BLaER1 treated with 17β-estradiol and CSF1 and Interleukin-3, amounts not matched to agents 10 nM and 100 nM (cell line): Measurements from ENCODE around the gene ARPC2.

Experiments used
- H3K27ac ChIP-seq, 11 experiments: shearing (Covaris generic); formaldehyde crosslinking; 2 replicates each; pipeline ENCODE4 v1.8.1; 2022
- H3K27me3 ChIP-seq, 11 experiments: shearing (Covaris generic); formaldehyde crosslinking; 2 replicates each; pipeline ENCODE4 v1.8.1; 2022
- H3K36me3 ChIP-seq, 11 experiments: shearing (Covaris generic); formaldehyde crosslinking; 2 replicates each; pipeline ENCODE4 v1.8.1; 2022
- H3K4me1 ChIP-seq, 10 experiments: shearing (Covaris generic); formaldehyde crosslinking; 2 replicates each; pipeline ENCODE4 v1.8.1; 2022
- H3K4me2 ChIP-seq, 11 experiments: shearing (Covaris generic); formaldehyde crosslinking; 2 replicates each; pipeline ENCODE4 v1.8.1; 2022
- H3K4me3 ChIP-seq, 10 experiments: shearing (Covaris generic); formaldehyde crosslinking; 2 replicates each; pipeline ENCODE4 v1.8.1; 2022
- H3K9ac ChIP-seq, 11 experiments: shearing (Covaris generic); formaldehyde crosslinking; 2 replicates each; pipeline ENCODE4 v1.8.1; 2022
- H3K9me3 ChIP-seq, 11 experiments: shearing (Covaris generic); formaldehyde crosslinking; replicated peaks in 1 of 11; 2 replicates each; pipeline ENCODE4 v1.8.1; 2022
- H4K20me1 ChIP-seq, 11 experiments: shearing (Covaris generic); formaldehyde crosslinking; 2 replicates each; pipeline ENCODE4 v1.8.1; 2022
- Cebpa-rat ChIP-seq, 11 experiments: shearing (Covaris generic); IDR thresholded peaks; 2 replicates each; pipeline ENCODE4 v1.8.1; 2022

The ARPC2 gene

GRCh38 chr2:218296847-218297246 is 79.9 kb downstream of the ARPC2 start:
- H3K36me3 ChIP-seq, result no peaks in the 10 kb centered on the region
- TF ChIP-seq Cebpa-rat (IDR thresholded peaks at IDR 0.05), result no peak
- H3K4me1 ChIP-seq, result peaks cover 9 to 49% (median 28%) of the 10 kb centered on the region in 10 experiments; a peak in 19 of 20 replicates
- H3K4me3 ChIP-seq, result no peak overlapping the region
- no peaks in the 10 kb centered on the region for H3K9me3 ChIP-seq
- no peaks in the 10 kb centered on the region for H3K27me3 ChIP-seq
- 0 out of 22 replicates have a peak overlapping the region, but pooled peaks of 1 of the 11 experiments have one; percentile 5 for H3K9ac ChIP-seq
- H4K20me1 ChIP-seq, result no peaks in the 10 kb centered on the region
- no peak overlapping the region for H3K4me2 ChIP-seq
- H3K27ac ChIP-seq, result no peak overlapping the region

- H3K27ac ChIP-seq, result no peak overlapping the region
- no peak overlapping the region for H3K4me3 ChIP-seq
- no peaks in the 10 kb centered on the region for H3K9me3 ChIP-seq
- no peak for TF ChIP-seq Cebpa-rat (IDR thresholded peaks at IDR 0.05)
- H3K9ac ChIP-seq, result peak overlapping the region in 1 of 11 experiments; percentile 23; a peak in 1 of 22 replicates
- peaks cover 0 to 41% (median 13%) of the 10 kb centered on the region in 10 experiments; a peak in 13 of 20 replicates for H3K4me1 ChIP-seq
- no peaks in the 10 kb centered on the region for H4K20me1 ChIP-seq
- peak overlapping the region in 2 of 11 experiments; percentile 0 to 50; a peak in 2 of 22 replicates for H3K4me2 ChIP-seq
- no peaks in the 10 kb centered on the region for H3K36me3 ChIP-seq
- no peaks in the 10 kb centered on the region for H3K27me3 ChIP-seq
Measured at GRCh38 chr2:218298314-218298875, 81.4 kb downstream of the ARPC2 start.

GRCh38 chr2:218300141-218300540 is 83.2 kb downstream of the ARPC2 start:
- no peak overlapping the region for H3K4me2 ChIP-seq
- no peaks in the 10 kb centered on the region for H3K9me3 ChIP-seq
- no peak for TF ChIP-seq Cebpa-rat (IDR thresholded peaks at IDR 0.05)
- no peaks in the 10 kb centered on the region for H3K27me3 ChIP-seq
- peaks cover 0 to 25% (median 4%) of the 10 kb centered on the region in 10 experiments; a peak in 9 of 20 replicates for H3K4me1 ChIP-seq
- H3K4me3 ChIP-seq, result no peak overlapping the region
- H3K27ac ChIP-seq, result no peak overlapping the region
- H4K20me1 ChIP-seq, result no peaks in the 10 kb centered on the region
- no peaks in the 10 kb centered on the region for H3K36me3 ChIP-seq
- no peak overlapping the region for H3K9ac ChIP-seq

GRCh38 chr2:218301176-218301819 is 84.3 kb downstream of the ARPC2 start:
- H3K9me3 ChIP-seq, result no peaks in the 10 kb centered on the region
- no peak for TF ChIP-seq Cebpa-rat (IDR thresholded peaks at IDR 0.05)
- peak overlapping the region in 2 of 11 experiments; percentile 42 to 46; a peak in 5 of 22 replicates for H3K27ac ChIP-seq
- no peaks in the 10 kb centered on the region for H4K20me1 ChIP-seq
- H3K4me3 ChIP-seq, result no peak overlapping the region
- H3K4me2 ChIP-seq, result peak overlapping the region in 2 of 11 experiments; percentile 47 to 49; a peak in 4 of 22 replicates
- H3K9ac ChIP-seq, result peak overlapping the region in 7 of 11 experiments; percentile 24 to 62 (median 44); a peak in 6 of 22 replicates
- H3K36me3 ChIP-seq, result no peaks in the 10 kb centered on the region
- no peaks in the 10 kb centered on the region for H3K27me3 ChIP-seq
- peaks cover 0 to 25% (median 2%) of the 10 kb centered on the region in 10 experiments; a peak in 9 of 20 replicates for H3K4me1 ChIP-seq
